Nephron (organoid): ENCODE results near the gene ATF7IP2.
"Not testable (repeated sequence)": the region's sequence is repeated elsewhere in the genome, so short reads cannot be mapped to it uniquely, and the experiment has no call there.

Experiments
- H3K27ac Mint-ChIP-seq, 3 experiments: 2 replicates each; pipeline ENCODE4 v1.8.0; 2020; ENCODE audit warnings: mixed read lengths in 3 of 3, mild to moderate bottlenecking in 2 of 3, moderate library complexity in 1 of 3
- H3K27me3 Mint-ChIP-seq: 2 replicates; pipeline ENCODE4 v1.8.0; 2021; ENCODE audit warnings: low read depth, mild to moderate bottlenecking, moderate library complexity, mixed read lengths
- H3K36me3 Mint-ChIP-seq: 2 replicates; pipeline ENCODE4 v1.8.0; 2020; ENCODE audit warnings: low read depth, mixed read lengths
- H3K4me1 Mint-ChIP-seq: 2 replicates; pipeline ENCODE4 v1.8.0; 2020; ENCODE audit warnings: mixed read lengths
- H3K4me3 Mint-ChIP-seq, 3 experiments: 2 replicates each; pipeline ENCODE4 v1.8.0; 2020; ENCODE audit warnings: mild to moderate bottlenecking in 3 of 3, mixed read lengths in 3 of 3, moderate library complexity in 2 of 3
- H3K9me3 Mint-ChIP-seq: 2 replicates; pipeline ENCODE4 v1.8.0; 2020; ENCODE audit warnings: mixed read lengths
- TF ChIP-seq, protein P1 (sequence below), 3 experiments: fragments of 200-600 bp; sonication (generic); IDR thresholded peaks; one replicate each; pipeline ENCODE4 v1.5.0; 2021; ENCODE audit warnings: antibody characterized with exemption in 3 of 3; ENCODE audit not compliant: unreplicated experiment in 3 of 3

ATF7IP2 gene

DNA sequence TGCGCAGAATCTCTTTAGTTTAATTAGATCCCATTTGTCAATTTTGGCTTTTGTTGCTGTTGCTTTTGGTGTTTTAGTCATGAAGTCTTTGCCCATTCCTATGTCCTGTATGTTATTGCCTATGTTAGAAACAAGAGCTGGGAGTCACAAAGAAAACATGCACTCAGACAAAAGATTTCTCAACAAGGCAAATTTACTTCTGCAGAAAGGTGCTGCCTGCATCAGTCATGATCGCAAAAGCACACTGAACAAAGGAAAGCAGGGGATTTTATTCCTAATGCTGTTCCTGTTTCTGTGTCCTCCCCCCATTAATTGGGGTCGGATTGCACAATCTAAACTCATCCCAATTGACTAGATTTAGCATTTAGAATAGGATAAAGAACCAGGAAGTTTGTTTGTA lies 55.9 kb downstream of the ATF7IP2 start:
- Mint-ChIP-seq H3K36me3 (peaks cover 76% of the 10 kb centered on the region), H3K4me1 (no peaks in the 10 kb centered on the region), H3K9me3 (peaks cover 34% of the 10 kb centered on the region), H3K27me3 (no peaks in the 10 kb centered on the region), H3K27ac (no peak overlapping the region), H3K4me3 (no peak overlapping the region)
- TF ChIP-seq, protein P1, sequence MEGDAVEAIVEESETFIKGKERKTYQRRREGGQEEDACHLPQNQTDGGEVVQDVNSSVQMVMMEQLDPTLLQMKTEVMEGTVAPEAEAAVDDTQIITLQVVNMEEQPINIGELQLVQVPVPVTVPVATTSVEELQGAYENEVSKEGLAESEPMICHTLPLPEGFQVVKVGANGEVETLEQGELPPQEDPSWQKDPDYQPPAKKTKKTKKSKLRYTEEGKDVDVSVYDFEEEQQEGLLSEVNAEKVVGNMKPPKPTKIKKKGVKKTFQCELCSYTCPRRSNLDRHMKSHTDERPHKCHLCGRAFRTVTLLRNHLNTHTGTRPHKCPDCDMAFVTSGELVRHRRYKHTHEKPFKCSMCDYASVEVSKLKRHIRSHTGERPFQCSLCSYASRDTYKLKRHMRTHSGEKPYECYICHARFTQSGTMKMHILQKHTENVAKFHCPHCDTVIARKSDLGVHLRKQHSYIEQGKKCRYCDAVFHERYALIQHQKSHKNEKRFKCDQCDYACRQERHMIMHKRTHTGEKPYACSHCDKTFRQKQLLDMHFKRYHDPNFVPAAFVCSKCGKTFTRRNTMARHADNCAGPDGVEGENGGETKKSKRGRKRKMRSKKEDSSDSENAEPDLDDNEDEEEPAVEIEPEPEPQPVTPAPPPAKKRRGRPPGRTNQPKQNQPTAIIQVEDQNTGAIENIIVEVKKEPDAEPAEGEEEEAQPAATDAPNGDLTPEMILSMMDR (IDR thresholded peaks at IDR 0.05; ENCODE audit: unreplicated experiment in 3 of 3) = no peak

GRCh38 chr16:10447289-10447688 lies 61.4 kb downstream of the ATF7IP2 start:
- no peaks in the 10 kb centered on the region for H3K4me1 Mint-ChIP-seq
- TF ChIP-seq, protein P1 (IDR thresholded peaks at IDR 0.05; ENCODE audit: unreplicated experiment in 3 of 3) = no peak
- H3K27me3 Mint-ChIP-seq = no peaks in the 10 kb centered on the region
- no peak overlapping the region for H3K27ac Mint-ChIP-seq
- H3K9me3 Mint-ChIP-seq = peaks cover 69% of the 10 kb centered on the region
- H3K36me3 Mint-ChIP-seq = peaks cover 100% of the 10 kb centered on the region
- no peak overlapping the region for H3K4me3 Mint-ChIP-seq

DNA sequence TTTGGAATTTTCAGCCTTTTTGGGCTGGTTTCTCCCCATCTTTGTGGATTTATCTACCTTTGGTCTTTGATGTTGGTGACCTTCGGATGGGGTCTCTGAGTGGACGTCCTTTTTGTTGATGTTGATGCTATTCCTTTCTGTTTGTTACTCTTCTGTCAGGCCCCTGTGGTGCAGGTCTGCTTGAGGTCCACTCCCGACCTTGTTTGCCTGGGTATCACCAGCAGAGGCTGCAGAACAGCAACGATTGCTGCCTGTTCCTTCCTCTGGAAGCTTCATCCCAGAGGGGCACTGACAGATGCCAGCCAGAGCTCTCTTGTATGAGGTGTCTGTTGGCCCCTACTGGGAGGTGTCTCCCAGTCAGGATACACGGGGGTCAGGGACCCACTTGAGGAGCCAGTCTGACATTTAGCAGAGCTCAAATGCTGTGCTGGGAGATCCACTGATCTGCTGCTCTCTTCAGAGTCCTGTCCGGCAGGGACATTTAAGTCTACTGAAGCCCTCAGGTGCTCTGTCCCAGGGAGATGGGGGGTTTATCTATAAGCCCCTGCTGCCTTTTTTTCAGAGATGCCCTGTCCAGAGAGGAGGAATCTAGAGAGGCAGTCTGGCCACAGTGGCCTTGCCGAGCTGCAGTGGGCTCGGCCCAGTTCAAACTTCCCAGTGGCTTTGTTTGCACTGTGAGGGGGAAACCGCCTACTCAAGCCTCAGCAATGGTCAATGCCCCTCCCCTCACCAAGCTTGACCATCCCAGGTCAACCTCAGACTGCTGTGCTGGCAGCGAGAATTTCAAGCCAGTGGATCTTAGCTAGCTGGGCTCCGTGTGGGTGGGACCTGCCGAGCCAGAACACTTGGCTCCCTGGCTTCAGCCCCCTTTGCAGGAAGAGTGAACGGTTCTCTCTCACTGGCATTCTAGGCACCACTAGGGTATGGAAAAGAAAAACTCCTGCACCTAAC lies 66.6 kb downstream of the ATF7IP2 start:
- H3K27ac Mint-ChIP-seq, H3K4me1 Mint-ChIP-seq, H3K4me3 Mint-ChIP-seq, H3K27me3 Mint-ChIP-seq: not testable (repeated sequence)
- Mint-ChIP-seq H3K9me3 (peaks cover 38% of the 10 kb centered on the region), H3K36me3 (peaks cover 78% of the 10 kb centered on the region)

- no peaks in the 10 kb centered on the region for H3K27me3 Mint-ChIP-seq
- peaks cover 33% of the 10 kb centered on the region for H3K9me3 Mint-ChIP-seq
- H3K27ac Mint-ChIP-seq = no peak overlapping the region
- H3K4me1 Mint-ChIP-seq = no peaks in the 10 kb centered on the region
- TF ChIP-seq, protein P1 (IDR thresholded peaks at IDR 0.05; ENCODE audit: unreplicated experiment in 3 of 3) = no peak
- H3K4me3 Mint-ChIP-seq = no peak overlapping the region
- peaks cover 75% of the 10 kb centered on the region for H3K36me3 Mint-ChIP-seq
Measured at GRCh38 chr16:10453159-10453510, 67.3 kb downstream of the ATF7IP2 start.

- H3K36me3 Mint-ChIP-seq = peaks cover 35% of the 10 kb centered on the region
- no peaks in the 10 kb centered on the region for H3K9me3 Mint-ChIP-seq
- H3K4me3 Mint-ChIP-seq = no peak overlapping the region
- no peak overlapping the region for H3K27ac Mint-ChIP-seq
- no peaks in the 10 kb centered on the region for H3K4me1 Mint-ChIP-seq
- H3K27me3 Mint-ChIP-seq = no peaks in the 10 kb centered on the region
- TF ChIP-seq, protein P1 (IDR thresholded peaks at IDR 0.05; ENCODE audit: unreplicated experiment in 3 of 3) = no peak
Measured at GRCh38 chr16:10465821-10466220, 80.0 kb downstream of the ATF7IP2 start.

DNA sequence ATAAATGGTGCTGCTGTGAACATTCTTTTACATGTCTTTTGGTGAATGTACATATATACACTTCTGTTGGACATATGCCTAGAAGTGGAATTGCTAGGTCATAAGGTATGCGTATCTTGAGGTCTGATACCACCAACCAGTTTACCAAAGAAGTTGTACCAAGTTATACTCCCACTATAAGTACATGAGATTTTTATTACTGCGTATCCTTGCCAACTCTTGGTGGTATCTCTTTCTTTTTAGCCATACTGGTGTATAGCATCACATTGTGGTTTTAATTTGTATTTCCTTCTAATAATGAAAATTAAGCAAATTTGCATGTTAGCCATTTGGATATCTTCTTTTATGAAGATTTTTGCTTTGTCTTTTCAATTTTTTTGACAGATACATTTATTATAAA lies 80.5 kb downstream of the ATF7IP2 start:
- Mint-ChIP-seq H3K4me1 (no peaks in the 10 kb centered on the region), H3K27ac (no peak overlapping the region), H3K36me3 (peaks cover 38% of the 10 kb centered on the region), H3K9me3 (no peaks in the 10 kb centered on the region), H3K27me3 (no peaks in the 10 kb centered on the region), H3K4me3 (no peak overlapping the region)
- TF ChIP-seq, protein P1 (IDR thresholded peaks at IDR 0.05; ENCODE audit: unreplicated experiment in 3 of 3) = no peak
